Activated CD4-positive, alpha-beta T cell treated with anti-CD3 and anti-CD28 coated beads, Interleukin-2, amount 50 U/mL, for 4 hours (primary cell): Measurements from ENCODE around the gene SCN1A.
"Not testable (repeated sequence)": the region's sequence is repeated elsewhere in the genome, so short reads cannot be mapped to it uniquely, and the experiment has no call there.

Experiments used
- DNase-seq, 2 experiments: peaks; one replicate each; pipeline ENCODE4 v3.0.0-alpha.2; 2020

SCN1A gene

GRCh38 chr2:166081131-166081632, 46.6 kb downstream of the SCN1A start:
- no peak for DNase-seq

- DNase-seq: no peak
These were observed 53.4 kb downstream of the SCN1A start for GRCh38 chr2:166074430-166074829.

- DNase-seq: no peak
These were observed 53.8 kb downstream of the SCN1A start for GRCh38 chr2:166074011-166074410.

GRCh38 chr2:166070231-166070630, 57.6 kb downstream of the SCN1A start:
- no peak for DNase-seq

GRCh38 chr2:166068981-166069380, 58.8 kb downstream of the SCN1A start:
- no peak for DNase-seq

GRCh38 chr2:166067229-166067628, 60.6 kb downstream of the SCN1A start:
- DNase-seq: no peak

DNA sequence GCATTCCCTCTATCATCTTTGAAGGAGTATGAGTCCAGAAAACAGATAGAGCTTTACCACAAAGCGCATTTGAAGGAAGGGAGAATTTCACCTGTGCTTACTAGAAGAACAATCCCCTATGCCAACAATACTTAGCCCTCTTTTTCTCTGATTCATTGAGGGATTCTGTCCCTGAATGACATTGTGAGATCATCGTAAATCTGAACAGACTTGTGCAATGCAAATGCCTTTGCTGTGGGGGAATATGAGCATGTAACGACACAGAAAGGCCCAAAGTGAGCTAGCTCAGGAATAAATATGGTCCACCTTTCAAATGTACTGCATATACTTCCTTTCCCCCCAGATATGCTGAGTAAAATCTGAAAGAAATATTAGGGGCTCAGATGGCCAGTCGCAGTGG, 67.6 kb downstream of the SCN1A start:
- no peak for DNase-seq

GRCh38 chr2:166057370-166058164, 70.3 kb downstream of the SCN1A start:
- DNase-seq: no peak

DNA sequence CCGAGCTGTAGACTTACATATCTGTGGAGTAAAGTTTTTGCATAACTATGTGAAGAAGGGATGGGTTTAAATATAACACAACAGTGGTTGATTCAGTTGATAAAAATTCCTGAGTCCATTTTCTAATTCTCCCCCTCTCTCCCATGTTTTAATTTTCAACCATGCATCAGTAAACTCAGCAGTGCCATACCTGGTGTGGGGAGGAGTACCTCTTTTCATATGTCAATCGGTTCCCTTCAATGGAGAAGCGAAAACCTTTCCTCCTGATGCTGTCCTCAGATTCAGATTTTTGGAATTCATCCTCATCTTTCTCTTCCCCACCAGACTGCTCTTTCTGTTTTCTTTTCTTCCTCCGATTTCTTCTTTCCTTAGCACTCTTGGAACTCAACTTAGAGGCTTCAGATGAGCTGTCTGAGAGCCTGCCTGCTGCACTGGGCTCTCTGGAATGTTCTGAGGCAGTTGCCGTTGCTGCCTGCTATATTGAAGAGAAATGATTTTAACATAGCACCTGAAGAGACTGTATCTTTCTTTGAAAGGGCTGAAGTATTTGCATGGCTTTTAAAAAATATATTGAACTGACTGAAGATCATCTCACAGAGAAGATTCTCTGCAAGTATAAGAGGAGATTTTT, 82.9 kb downstream of the SCN1A start:
- no peak for DNase-seq

- DNase-seq: no peak
These were observed 84.9 kb downstream of the SCN1A start for GRCh38 chr2:166042768-166043390.

GRCh38 chr2:166042356-166042755, 85.5 kb downstream of the SCN1A start:
- DNase-seq: no peak

GRCh38 chr2:166041613-166042012, 86.2 kb downstream of the SCN1A start:
- no peak for DNase-seq

GRCh38 chr2:166032361-166032760, 95.5 kb downstream of the SCN1A start:
- no peak for DNase-seq

DNA sequence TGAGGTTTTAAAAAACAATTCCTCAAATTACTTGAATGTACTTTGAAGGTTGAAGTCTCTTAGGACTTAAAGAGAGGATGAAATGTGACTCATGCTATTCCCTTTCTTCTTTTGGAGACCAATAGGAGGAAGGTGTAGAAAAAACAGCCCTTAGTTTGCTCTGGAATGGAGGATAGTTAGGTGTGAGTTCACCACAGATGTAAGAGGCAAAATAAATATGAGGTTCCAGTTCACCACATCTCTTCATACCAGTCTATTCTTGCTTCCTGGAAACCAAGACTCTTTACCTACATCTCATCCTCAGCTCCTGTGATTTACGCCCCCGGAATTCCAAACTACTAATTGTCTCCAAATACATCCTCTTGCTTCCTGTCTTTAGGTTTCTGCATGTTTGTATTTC, 96.8 kb downstream of the SCN1A start:
- no peak for DNase-seq

GRCh38 chr2:166025313-166025712, 102.5 kb downstream of the SCN1A start:
- DNase-seq: no peak

DNA sequence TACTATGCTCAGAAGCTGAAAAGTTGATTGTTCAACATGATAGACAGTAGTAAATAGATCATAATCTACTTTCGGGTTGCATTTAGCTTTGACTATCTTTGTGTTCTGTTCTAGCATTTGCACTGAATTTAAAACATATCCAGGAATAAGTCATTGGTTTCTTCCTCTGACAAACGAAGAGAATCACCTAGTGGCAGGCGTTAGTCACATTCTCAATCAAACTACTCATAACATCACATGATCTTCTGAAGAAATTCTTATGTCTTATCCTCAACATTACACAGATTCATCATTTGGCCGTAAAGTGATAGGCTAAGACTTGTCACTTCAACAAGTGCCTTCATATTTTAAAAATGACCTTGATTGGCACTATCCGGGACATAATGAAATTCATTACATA, 110.6 kb downstream of the SCN1A start:
- DNase-seq: no peak

DNA sequence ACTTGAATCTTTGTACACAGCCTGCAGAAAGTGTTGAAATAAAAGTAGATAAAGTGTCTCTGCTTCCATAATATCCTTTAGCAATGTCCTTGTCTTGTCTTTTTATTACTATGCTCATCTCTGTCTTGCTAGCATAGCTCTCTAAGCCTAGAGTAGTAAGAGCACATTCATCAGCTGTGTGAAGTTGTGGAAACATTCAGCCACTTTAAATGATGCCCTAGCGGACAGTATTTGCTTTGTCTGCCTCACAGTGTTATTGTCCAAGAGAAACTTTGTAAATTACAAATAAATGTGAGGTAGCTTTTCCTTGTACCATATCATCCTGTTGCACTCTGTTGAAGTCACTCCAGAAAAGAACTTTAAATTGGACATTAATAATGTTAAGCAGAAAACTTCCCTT, 113.9 kb downstream of the SCN1A start:
- no peak for DNase-seq

DNA sequence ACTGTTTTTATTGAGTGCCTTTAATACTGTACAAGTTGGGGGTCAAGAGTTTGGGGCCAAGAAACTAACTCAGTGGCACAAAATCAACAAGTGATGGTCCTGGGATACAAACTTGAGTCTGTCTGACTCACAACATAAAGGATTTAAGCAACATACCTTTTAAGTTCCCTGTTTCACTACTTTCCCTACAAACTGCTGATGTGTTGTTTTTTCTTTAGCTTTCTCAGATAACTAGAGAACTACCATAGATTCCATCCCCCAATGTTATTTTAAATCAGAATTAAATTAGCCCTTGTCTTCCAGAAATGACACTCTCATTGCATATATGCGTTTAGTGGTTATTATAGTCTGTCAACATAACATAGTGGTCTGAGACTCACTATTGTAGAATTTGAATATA, 116.2 kb downstream of the SCN1A start:
- DNase-seq: no peak

DNA sequence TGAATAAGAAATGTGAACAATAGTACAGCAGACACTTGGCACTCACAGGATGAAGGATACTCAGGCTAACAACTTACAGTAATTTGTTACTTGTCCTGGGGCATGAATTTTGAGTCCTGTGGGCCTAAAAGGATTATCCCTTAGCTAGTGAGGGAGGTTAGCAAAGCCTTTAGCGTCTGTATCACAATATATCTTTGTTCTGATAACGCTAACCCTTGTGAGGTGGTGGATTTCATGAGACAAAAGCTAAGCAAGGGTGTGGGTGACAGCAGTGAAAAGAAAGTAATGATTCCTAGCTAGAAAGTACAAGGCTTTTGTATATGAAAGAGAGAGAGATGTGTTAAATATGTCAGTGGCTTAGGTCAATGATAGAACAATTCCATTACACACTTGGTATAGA, 127.4 kb downstream of the SCN1A start:
- no peak for DNase-seq

DNA sequence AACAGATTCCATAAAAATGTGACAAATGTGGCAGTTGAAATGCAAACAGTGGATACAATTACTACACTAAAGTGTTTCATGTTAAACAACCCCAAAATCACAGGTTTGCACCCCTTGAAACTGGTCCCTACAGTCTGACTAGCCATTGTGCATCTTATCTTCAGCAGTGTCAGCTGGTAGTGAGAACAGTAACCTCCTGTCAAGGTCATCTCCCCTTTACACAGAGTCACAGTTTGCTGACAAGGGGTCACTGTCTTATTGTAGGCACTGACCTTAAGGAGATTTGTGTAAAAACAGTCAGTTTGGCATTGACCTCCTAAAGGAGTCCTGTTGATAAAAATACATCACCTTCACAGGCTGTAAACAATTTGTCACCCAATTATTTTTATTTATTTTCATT, 137.0 kb downstream of the SCN1A start:
- no peak for DNase-seq

DNA sequence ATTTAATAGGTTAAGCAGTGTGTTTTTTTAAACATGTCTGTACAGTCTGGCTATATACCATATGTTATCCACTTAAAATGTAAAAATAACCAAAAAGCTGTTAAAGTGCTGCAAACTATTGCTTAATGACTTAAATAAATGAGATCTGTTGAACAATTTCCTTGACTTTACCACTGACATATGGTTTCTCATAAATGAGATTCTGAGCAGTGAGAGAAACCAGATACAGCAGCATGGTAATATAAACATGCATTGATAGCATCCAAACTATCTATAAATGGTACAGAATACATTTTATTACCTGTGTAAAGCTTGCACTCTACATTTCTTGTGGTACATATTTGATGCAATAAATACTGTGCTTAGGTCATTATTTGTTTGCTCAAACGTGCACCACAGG, 138.0 kb downstream of the SCN1A start:
- DNase-seq: no peak

DNA sequence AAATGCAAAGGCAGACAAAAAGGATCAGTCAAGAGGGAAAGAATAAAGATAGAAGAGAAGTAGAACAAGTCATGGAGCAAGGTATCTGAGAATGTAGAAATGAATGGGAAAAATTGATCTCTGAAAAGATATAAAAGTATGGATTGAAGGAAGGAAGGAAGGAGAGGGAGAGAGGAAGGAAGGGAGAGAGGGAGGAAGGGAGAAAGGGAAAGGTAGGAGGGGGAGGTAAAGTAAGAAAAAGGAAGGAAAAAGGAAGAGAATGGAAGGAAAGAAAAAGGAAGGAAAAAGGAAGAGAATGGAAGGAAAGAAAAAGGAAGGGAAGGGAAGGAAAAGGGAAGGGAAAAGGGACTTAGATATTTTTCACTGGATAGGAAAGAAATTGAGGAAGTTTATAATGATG, 142.7 kb downstream of the SCN1A start:
- DNase-seq: no peak

- DNase-seq: not testable (repeated sequence)
These were observed 155.7 kb downstream of the SCN1A start for GRCh38 chr2:165972161-165972560.

DNA sequence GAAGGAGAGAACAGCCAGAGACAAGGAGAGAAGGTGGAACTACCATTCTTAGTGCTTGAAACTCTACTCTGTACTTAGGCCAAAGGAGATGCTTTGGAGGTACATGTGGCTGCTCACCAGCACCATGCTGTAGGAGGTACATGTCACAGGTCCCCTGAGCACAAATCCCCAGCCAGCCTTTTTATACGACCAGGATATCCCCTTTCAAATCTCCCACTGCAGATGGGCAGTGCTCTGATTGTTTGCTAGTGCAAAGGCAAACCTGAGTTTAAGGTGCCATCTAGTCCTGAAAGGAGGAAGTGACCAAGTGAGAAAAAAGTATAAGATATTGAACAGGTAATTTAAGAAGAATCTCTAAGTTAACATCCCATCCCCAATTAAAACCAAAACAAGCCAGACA, 157.2 kb downstream of the SCN1A start:
- no peak for DNase-seq
